ENCODE measurements around the gene SPATA2L.

GRCh38 chr16:89738538-89739317 lies 37.2 kb upstream of the SPATA2L start:
- TF ChIP-seq CTCF (IDR thresholded peaks at IDR 0.05; ENCODE audit: low read depth, low read length) (no peak), POLR2A (IDR thresholded peaks at IDR 0.05; ENCODE audit: extremely low read depth, insufficient read length) (no peak), MAX (IDR thresholded peaks at IDR 0.05; ENCODE audit: low read depth, low read length) (no peak)

Measured in NB4 (cell line).